ENCODE data around the gene OS9. TPM values are rescaled to one million over a fixed set of nuclear protein-coding genes. Genes with fewer than 3 reads are reported as not detected.

The OS9 gene
- total RNA-seq, 1 donor: 211 TPM

DNA sequence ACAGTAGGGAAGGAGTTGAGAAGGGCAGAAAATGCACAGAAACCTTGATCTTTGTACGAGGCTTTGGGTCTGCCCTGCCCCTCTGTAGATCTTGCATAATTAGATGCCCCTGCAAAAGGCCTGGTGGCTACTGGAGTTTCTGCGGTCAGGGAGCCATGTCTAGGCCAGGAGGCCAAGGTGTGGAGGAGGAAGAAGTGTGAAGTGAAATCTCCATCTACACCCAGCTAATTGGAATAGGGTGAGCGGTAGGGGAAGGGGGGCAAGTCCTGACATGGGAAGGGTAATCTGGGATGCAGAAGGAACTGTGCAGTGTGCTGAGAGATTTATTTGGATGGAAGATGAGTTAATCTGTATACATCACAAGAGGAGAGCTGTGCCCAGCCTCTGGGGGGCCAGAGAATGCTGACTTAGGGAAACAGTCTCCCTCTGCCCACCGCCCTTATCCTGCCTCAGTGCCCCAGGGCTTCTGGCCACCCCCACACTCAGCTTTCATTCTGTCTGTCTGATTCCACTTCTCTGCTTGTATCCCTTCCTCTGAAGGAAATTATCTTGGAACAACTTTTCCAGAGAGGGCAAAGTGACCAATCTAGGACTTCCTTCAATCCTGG is 67.6 kb downstream of the OS9 start:
- no peaks in the 10 kb centered on the region for H3K36me3 ChIP-seq (ENCODE audit: insufficient read depth, low read length)
- peaks cover 11% of the 10 kb centered on the region for H3K4me1 ChIP-seq (ENCODE audit: insufficient read depth, low read length)
- no peak for DNase-seq (ENCODE audit: insufficient read length, low spot score, missing footprints)
- TF ChIP-seq, protein P1, sequence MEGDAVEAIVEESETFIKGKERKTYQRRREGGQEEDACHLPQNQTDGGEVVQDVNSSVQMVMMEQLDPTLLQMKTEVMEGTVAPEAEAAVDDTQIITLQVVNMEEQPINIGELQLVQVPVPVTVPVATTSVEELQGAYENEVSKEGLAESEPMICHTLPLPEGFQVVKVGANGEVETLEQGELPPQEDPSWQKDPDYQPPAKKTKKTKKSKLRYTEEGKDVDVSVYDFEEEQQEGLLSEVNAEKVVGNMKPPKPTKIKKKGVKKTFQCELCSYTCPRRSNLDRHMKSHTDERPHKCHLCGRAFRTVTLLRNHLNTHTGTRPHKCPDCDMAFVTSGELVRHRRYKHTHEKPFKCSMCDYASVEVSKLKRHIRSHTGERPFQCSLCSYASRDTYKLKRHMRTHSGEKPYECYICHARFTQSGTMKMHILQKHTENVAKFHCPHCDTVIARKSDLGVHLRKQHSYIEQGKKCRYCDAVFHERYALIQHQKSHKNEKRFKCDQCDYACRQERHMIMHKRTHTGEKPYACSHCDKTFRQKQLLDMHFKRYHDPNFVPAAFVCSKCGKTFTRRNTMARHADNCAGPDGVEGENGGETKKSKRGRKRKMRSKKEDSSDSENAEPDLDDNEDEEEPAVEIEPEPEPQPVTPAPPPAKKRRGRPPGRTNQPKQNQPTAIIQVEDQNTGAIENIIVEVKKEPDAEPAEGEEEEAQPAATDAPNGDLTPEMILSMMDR (IDR thresholded peaks at IDR 0.05; ENCODE audit: extremely low read depth, low read depth, low read length): no peak
- no peak overlapping the region for H2AFZ ChIP-seq (ENCODE audit: low read length)
- no peaks in the 10 kb centered on the region for H3K79me2 ChIP-seq (ENCODE audit: insufficient read depth, low read length)
- no peaks in the 10 kb centered on the region for H3K9me3 ChIP-seq (ENCODE audit: low read depth, low read length)
- no peak overlapping the region for H3K4me3 ChIP-seq (ENCODE audit: insufficient read depth, low read length)
- H3K4me2 ChIP-seq (ENCODE audit: insufficient read depth, low read length): no peak overlapping the region
- H4K20me1 ChIP-seq (ENCODE audit: insufficient read depth, low read length): peaks cover 4% of the 10 kb centered on the region
- peaks cover 53% of the 10 kb centered on the region for H3K27me3 ChIP-seq (ENCODE audit: insufficient read depth, low read length)
- H3K27ac ChIP-seq (ENCODE audit: low read depth, low read length): no peak overlapping the region

DNA sequence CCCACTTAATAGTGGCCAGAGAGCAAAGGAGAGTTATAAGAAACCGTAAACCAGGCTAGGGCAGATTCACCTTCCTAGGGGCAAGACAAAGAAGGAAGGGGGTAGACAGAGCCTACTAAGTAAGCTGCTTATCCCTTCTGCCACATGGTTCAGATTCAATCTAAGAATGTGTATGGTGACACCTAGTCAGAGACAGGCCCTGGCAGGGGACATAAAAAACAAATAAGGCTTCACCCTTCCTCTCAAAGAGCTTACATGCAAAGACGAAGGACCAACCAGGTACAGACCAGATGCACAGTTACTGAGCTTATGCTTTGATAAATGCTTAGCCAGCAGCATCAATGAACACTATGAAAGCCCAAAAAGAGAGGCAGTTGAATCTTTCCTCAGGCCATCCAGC is 68.5 kb downstream of the OS9 start:
- H3K27ac ChIP-seq (ENCODE audit: low read depth, low read length): no peak overlapping the region
- no peak overlapping the region for H2AFZ ChIP-seq (ENCODE audit: low read length)
- DNase-seq (ENCODE audit: insufficient read length, low spot score, missing footprints): no peak
- H3K79me2 ChIP-seq (ENCODE audit: insufficient read depth, low read length): no peaks in the 10 kb centered on the region
- H3K4me3 ChIP-seq (ENCODE audit: insufficient read depth, low read length): no peak overlapping the region
- no peak overlapping the region for H3K4me2 ChIP-seq (ENCODE audit: insufficient read depth, low read length)
- peaks cover 21% of the 10 kb centered on the region for H3K4me1 ChIP-seq (ENCODE audit: insufficient read depth, low read length)
- H3K27me3 ChIP-seq (ENCODE audit: insufficient read depth, low read length): peaks cover 57% of the 10 kb centered on the region
- peaks cover 4% of the 10 kb centered on the region for H4K20me1 ChIP-seq (ENCODE audit: insufficient read depth, low read length)
- H3K36me3 ChIP-seq (ENCODE audit: insufficient read depth, low read length): no peaks in the 10 kb centered on the region
- no peaks in the 10 kb centered on the region for H3K9me3 ChIP-seq (ENCODE audit: low read depth, low read length)
- TF ChIP-seq, protein P1 (IDR thresholded peaks at IDR 0.05; ENCODE audit: extremely low read depth, low read depth, low read length): no peak

DNA sequence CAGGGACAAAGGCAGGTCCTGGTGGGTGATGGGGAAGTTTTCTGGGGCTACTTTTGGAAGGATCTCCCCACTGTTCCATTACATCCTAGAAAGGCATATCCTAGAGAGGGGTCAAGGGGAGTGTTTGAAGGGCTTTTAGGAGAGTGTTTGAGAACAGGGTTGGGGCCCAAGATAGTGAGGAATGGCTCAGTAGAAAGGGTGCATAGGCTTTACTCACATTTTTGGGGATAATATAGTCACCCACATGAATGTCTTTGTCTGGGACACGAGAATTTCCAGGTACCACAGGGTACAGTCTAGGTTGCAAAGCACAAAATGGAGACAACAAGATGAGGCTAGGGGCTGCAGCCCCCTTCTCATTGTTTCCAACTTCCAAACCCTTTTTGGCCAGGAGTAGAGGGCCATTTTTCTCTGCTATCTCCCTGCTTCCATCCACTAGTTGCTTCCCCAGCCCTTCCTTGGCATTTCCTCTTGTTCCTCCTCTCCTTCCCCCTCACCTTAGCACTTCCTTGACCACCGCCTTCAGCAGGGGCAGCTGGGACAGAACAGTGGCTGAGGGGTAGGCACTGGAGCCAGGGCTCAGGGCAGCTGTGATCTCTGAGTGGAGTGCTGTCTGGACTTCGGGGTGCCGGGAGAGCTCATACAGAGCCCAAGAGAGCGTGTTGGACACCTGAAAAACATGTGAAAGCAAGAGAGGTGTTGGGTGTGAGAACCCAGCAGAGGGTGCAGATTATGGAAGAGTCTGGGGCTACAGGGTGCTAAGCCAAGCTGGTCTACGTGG is 70.1 kb downstream of the OS9 start:
- H4K20me1 ChIP-seq (ENCODE audit: insufficient read depth, low read length): peaks cover 4% of the 10 kb centered on the region
- no peaks in the 10 kb centered on the region for H3K9me3 ChIP-seq (ENCODE audit: low read depth, low read length)
- no peak overlapping the region for H3K27ac ChIP-seq (ENCODE audit: low read depth, low read length)
- no peak overlapping the region for H3K4me2 ChIP-seq (ENCODE audit: insufficient read depth, low read length)
- H3K4me1 ChIP-seq (ENCODE audit: insufficient read depth, low read length): peaks cover 22% of the 10 kb centered on the region
- H3K27me3 ChIP-seq (ENCODE audit: insufficient read depth, low read length): peaks cover 46% of the 10 kb centered on the region
- no peaks in the 10 kb centered on the region for H3K79me2 ChIP-seq (ENCODE audit: insufficient read depth, low read length)
- TF ChIP-seq, protein P1 (IDR thresholded peaks at IDR 0.05; ENCODE audit: extremely low read depth, low read depth, low read length): no peak
- no peak for DNase-seq (ENCODE audit: insufficient read length, low spot score, missing footprints)
- H3K4me3 ChIP-seq (ENCODE audit: insufficient read depth, low read length): no peak overlapping the region
- peaks cover 8% of the 10 kb centered on the region for H3K36me3 ChIP-seq (ENCODE audit: insufficient read depth, low read length)
- H2AFZ ChIP-seq (ENCODE audit: low read length): no peak overlapping the region

DNA sequence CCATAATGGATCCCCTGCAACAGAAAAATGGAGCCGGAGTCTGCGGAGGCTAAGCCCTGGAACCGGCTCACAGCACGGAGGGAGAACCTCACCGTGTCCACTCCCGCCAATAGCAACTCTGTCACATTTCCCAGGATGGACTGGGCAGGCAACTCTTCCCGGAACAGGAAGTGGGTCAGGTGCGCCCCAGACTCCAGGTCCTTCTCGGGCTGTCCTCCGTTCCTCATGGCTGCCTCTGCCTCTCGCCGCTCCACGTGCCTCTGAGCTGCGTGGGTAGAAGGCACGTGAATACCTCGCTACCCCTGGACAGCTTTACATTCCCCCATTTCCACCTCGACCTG is 70.7 kb downstream of the OS9 start:
- H3K4me3 ChIP-seq (ENCODE audit: insufficient read depth, low read length): peak overlapping the region; percentile 56
- no peak overlapping the region for H3K27ac ChIP-seq (ENCODE audit: low read depth, low read length)
- H3K4me2 ChIP-seq (ENCODE audit: insufficient read depth, low read length): peak overlapping the region; percentile 68
- no peak overlapping the region for H2AFZ ChIP-seq (ENCODE audit: low read length)
- peaks cover 13% of the 10 kb centered on the region for H3K36me3 ChIP-seq (ENCODE audit: insufficient read depth, low read length)
- DNase-seq (ENCODE audit: insufficient read length, low spot score, missing footprints): no peak
- TF ChIP-seq, protein P1 (IDR thresholded peaks at IDR 0.05; ENCODE audit: extremely low read depth, low read depth, low read length): no peak
- peaks cover 4% of the 10 kb centered on the region for H4K20me1 ChIP-seq (ENCODE audit: insufficient read depth, low read length)
- H3K27me3 ChIP-seq (ENCODE audit: insufficient read depth, low read length): peaks cover 46% of the 10 kb centered on the region
- no peaks in the 10 kb centered on the region for H3K79me2 ChIP-seq (ENCODE audit: insufficient read depth, low read length)
- no peaks in the 10 kb centered on the region for H3K9me3 ChIP-seq (ENCODE audit: low read depth, low read length)
- H3K4me1 ChIP-seq (ENCODE audit: insufficient read depth, low read length): peaks cover 22% of the 10 kb centered on the region

All from osteoblast (primary cell).